Smooth muscle cell (in vitro differentiated cells): ENCODE data around the gene MPP3. TPM values are rescaled to one million over a fixed set of nuclear protein-coding genes. Genes with fewer than 3 reads are reported as not detected.

ENCODE experiments used
- DNase-seq: peaks from one replicate; lab custom pipeline; 2025; ENCODE audit not compliant: unreplicated experiment; lab: John Stamatoyannopoulos, UW
- H2AFZ ChIP-seq: fragments of 200-600 bp; sonication (generic); 2 replicates; pipeline ENCODE4 v1.6.0; 2016; ENCODE audit warnings: antibody characterized with exemption, low read depth, mild to moderate bottlenecking
- H3F3A ChIP-seq: fragments of 200-600 bp; sonication (generic); 2 replicates; pipeline ENCODE4 v1.6.0; 2017; ENCODE audit warnings: antibody characterized with exemption, low read depth
- H3K27ac ChIP-seq: fragments of 200-600 bp; sonication (generic); 2 replicates; pipeline ENCODE4 v1.5.1; 2016; ENCODE audit warnings: low read depth, mild to moderate bottlenecking
- H3K27me3 ChIP-seq: fragments of 200-600 bp; sonication (generic); 2 replicates; pipeline ENCODE4 v1.6.1; 2016; ENCODE audit warnings: low read depth, mild to moderate bottlenecking
- H3K36me3 ChIP-seq: fragments of 200-600 bp; sonication (generic); 2 replicates; pipeline ENCODE4 v1.5.1; 2016; ENCODE audit warnings: low read depth
- H3K4me1 ChIP-seq: fragments of 200-600 bp; sonication (generic); 2 replicates; pipeline ENCODE4 v1.5.1; 2016; ENCODE audit warnings: low read depth
- H3K4me2 ChIP-seq: fragments of 200-600 bp; sonication (generic); 2 replicates; pipeline ENCODE4 v1.6.0; 2016; ENCODE audit warnings: mild to moderate bottlenecking
- H3K4me3 ChIP-seq: fragments of 200-600 bp; sonication (generic); 2 replicates; pipeline ENCODE4 v1.5.1; 2016; ENCODE audit warnings: mild to moderate bottlenecking
- H3K79me2 ChIP-seq: fragments of 200-600 bp; sonication (generic); 2 replicates; pipeline ENCODE4 v1.6.0; 2016; ENCODE audit warnings: low read depth, mild to moderate bottlenecking
- H3K9ac ChIP-seq: fragments of 200-600 bp; sonication (generic); 2 replicates; pipeline ENCODE4 v1.6.0; 2016; ENCODE audit warnings: low read depth
- H3K9me3 ChIP-seq: fragments of 200-600 bp; sonication (generic); replicated peaks from 2 replicates; pipeline ENCODE4 v1.5.1; 2016; ENCODE audit warnings: low read depth
- H4K20me1 ChIP-seq: fragments of 200-600 bp; sonication (generic); 2 replicates; pipeline ENCODE4 v1.6.0; 2016; ENCODE audit warnings: low read depth
- WGBS: methylation state at CpG from one replicate; pipeline ENCODE4 v1.1.7; 2016; ENCODE audit warnings: low lambda C conversion rate; 5-methylcytosine and 5-hydroxymethylcytosine counted together
- polyA plus RNA-seq: library from polyadenylated mRNA; unstranded; fragments of >200 nt; fragmentation: Nextera tagmentation; extraction: Ambion mirVana; gene quantifications from 2 replicates; pipeline ENCODE4 v1.2.1, GENCODE V29; 2016
- total RNA-seq: library from RNA; depleted of rRNA; stranded (reverse); fragments of >200 nt; gene quantifications from 2 replicates; pipeline ENCODE4 v1.2.3, GENCODE V29; 2014
- TF ChIP-seq, protein P1 (sequence below): fragments of 200-600 bp; sonication (generic); IDR thresholded peaks from 2 replicates; pipeline ENCODE4 v1.5.1; 2017; ENCODE audit warnings: borderline replicate concordance, mild to moderate bottlenecking, antibody characterized with exemption; ENCODE audit not compliant: insufficient read depth, poor library complexity, severe bottlenecking

Gene MPP3
- total and polyA plus RNA-seq, 2 experiments from 2014 or later: 6.7 to 8.1 TPM

GRCh38 chr17:43853546-43853945 lies 20.6 kb upstream of the MPP3 start:
- no peak overlapping the region for H2AFZ ChIP-seq
- H3K4me2 ChIP-seq: no peak overlapping the region
- no peak overlapping the region for H3K4me3 ChIP-seq
- 90% methylated on average over 7 of the region's 7 CpGs for WGBS
- no peaks in the 10 kb centered on the region for H3K9me3 ChIP-seq
- no peaks in the 10 kb centered on the region for H3F3A ChIP-seq
- no peaks in the 10 kb centered on the region for H3K4me1 ChIP-seq
- no peak overlapping the region for H3K27ac ChIP-seq
- no peaks in the 10 kb centered on the region for H3K79me2 ChIP-seq
- no peaks in the 10 kb centered on the region for H3K36me3 ChIP-seq
- H3K9ac ChIP-seq: no peak overlapping the region
- peaks cover 6% of the 10 kb centered on the region for H3K27me3 ChIP-seq
- no peaks in the 10 kb centered on the region for H4K20me1 ChIP-seq
- TF ChIP-seq, protein P1, sequence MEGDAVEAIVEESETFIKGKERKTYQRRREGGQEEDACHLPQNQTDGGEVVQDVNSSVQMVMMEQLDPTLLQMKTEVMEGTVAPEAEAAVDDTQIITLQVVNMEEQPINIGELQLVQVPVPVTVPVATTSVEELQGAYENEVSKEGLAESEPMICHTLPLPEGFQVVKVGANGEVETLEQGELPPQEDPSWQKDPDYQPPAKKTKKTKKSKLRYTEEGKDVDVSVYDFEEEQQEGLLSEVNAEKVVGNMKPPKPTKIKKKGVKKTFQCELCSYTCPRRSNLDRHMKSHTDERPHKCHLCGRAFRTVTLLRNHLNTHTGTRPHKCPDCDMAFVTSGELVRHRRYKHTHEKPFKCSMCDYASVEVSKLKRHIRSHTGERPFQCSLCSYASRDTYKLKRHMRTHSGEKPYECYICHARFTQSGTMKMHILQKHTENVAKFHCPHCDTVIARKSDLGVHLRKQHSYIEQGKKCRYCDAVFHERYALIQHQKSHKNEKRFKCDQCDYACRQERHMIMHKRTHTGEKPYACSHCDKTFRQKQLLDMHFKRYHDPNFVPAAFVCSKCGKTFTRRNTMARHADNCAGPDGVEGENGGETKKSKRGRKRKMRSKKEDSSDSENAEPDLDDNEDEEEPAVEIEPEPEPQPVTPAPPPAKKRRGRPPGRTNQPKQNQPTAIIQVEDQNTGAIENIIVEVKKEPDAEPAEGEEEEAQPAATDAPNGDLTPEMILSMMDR: no peak
- no peak for DNase-seq

- peaks cover 6% of the 10 kb centered on the region for H3K27me3 ChIP-seq
Measured at GRCh38 chr17:43852571-43852970, 19.6 kb upstream of the MPP3 start.

GRCh38 chr17:43849116-43849515 lies 16.2 kb upstream of the MPP3 start:
- H4K20me1 ChIP-seq: no peaks in the 10 kb centered on the region
- no peak for DNase-seq
- no peak overlapping the region for H3K4me2 ChIP-seq
- no peaks in the 10 kb centered on the region for H3K79me2 ChIP-seq
- H3K4me3 ChIP-seq: no peak overlapping the region
- no peaks in the 10 kb centered on the region for H3K9me3 ChIP-seq
- no peak overlapping the region for H2AFZ ChIP-seq
- TF ChIP-seq, protein P1: no peak
- 88% methylated on average over 8 of the region's 8 CpGs for WGBS
- H3F3A ChIP-seq: no peaks in the 10 kb centered on the region
- H3K4me1 ChIP-seq: no peaks in the 10 kb centered on the region
- no peak overlapping the region for H3K9ac ChIP-seq
- H3K27ac ChIP-seq: no peak overlapping the region
- H3K36me3 ChIP-seq: no peaks in the 10 kb centered on the region
- H3K27me3 ChIP-seq: no peaks in the 10 kb centered on the region

More at GRCh38 chr17:43852571-43852970, 19.6 kb upstream of the MPP3 start:
- H3K4me2 ChIP-seq: no peak overlapping the region
- no peak overlapping the region for H2AFZ ChIP-seq
- WGBS: 89% methylated on average over 8 of the region's 8 CpGs
- H3K9ac ChIP-seq: no peak overlapping the region
- H3K79me2 ChIP-seq: no peaks in the 10 kb centered on the region
- H4K20me1 ChIP-seq: no peaks in the 10 kb centered on the region
- TF ChIP-seq, protein P1: no peak
- no peaks in the 10 kb centered on the region for H3K4me1 ChIP-seq
- H3K9me3 ChIP-seq: no peaks in the 10 kb centered on the region
- no peaks in the 10 kb centered on the region for H3F3A ChIP-seq
- no peak for DNase-seq
- no peak overlapping the region for H3K27ac ChIP-seq
- no peaks in the 10 kb centered on the region for H3K36me3 ChIP-seq
- no peak overlapping the region for H3K4me3 ChIP-seq

GRCh38 chr17:43848601-43849000 lies 15.7 kb upstream of the MPP3 start:
- H2AFZ ChIP-seq: no peak overlapping the region
- no peaks in the 10 kb centered on the region for H3K27me3 ChIP-seq
- WGBS: 94% methylated on average over 10 of the region's 10 CpGs
- no peaks in the 10 kb centered on the region for H3K4me1 ChIP-seq
- no peak for DNase-seq
- H3K27ac ChIP-seq: no peak overlapping the region
- no peak overlapping the region for H3K4me2 ChIP-seq
- H3F3A ChIP-seq: no peaks in the 10 kb centered on the region
- no peak overlapping the region for H3K4me3 ChIP-seq
- no peaks in the 10 kb centered on the region for H3K36me3 ChIP-seq
- H3K79me2 ChIP-seq: no peaks in the 10 kb centered on the region
- H3K9ac ChIP-seq: no peak overlapping the region
- H4K20me1 ChIP-seq: no peaks in the 10 kb centered on the region
- TF ChIP-seq, protein P1: no peak
- H3K9me3 ChIP-seq: no peaks in the 10 kb centered on the region
